H9 (cell line): ENCODE results near the gene PLCH2. TPM values are rescaled to one million over a fixed set of nuclear protein-coding genes. Genes with fewer than 3 reads are reported as not detected.

Source experiments
- DNase-seq: peaks from one replicate; pipeline ENCODE4 v3.0.0-alpha.2; 2017
- H2AFZ ChIP-seq: one replicate; pipeline ENCODE4 v1.6.1; 2013; ENCODE audit warnings: mild to moderate bottlenecking, low read length, control low read depth, moderate library complexity
- H2AK5ac ChIP-seq: 2 replicates; pipeline ENCODE4 v1.6.1; 2013; ENCODE audit warnings: low read length, control low read depth, mixed read lengths; ENCODE audit not compliant: insufficient read length
- H2BK120ac ChIP-seq: one replicate; pipeline ENCODE4 v1.6.1; 2013; ENCODE audit warnings: low read depth, mild to moderate bottlenecking, low read length, control low read depth, inconsistent platforms; ENCODE audit not compliant: poor library complexity, severe bottlenecking
- H2BK12ac ChIP-seq: 2 replicates; pipeline ENCODE4 v1.6.1; 2013; ENCODE audit warnings: low read length, control low read depth, mixed read lengths, low read depth; ENCODE audit not compliant: insufficient read length
- H2BK15ac ChIP-seq: 2 replicates; pipeline ENCODE4 v1.6.1; 2013; ENCODE audit warnings: low read depth, low read length, control low read depth
- H2BK20ac ChIP-seq: one replicate; pipeline ENCODE4 v1.6.1; 2013; ENCODE audit warnings: low read depth, mild to moderate bottlenecking, low read length, control low read depth, inconsistent platforms; ENCODE audit not compliant: poor library complexity, severe bottlenecking
- H2BK5ac ChIP-seq: 2 replicates; pipeline ENCODE4 v1.6.1; 2013; ENCODE audit warnings: low read length, control low read depth, mixed read lengths; ENCODE audit not compliant: insufficient read length
- H3K14ac ChIP-seq: 2 replicates; pipeline ENCODE4 v1.6.1; 2013; ENCODE audit warnings: low read length, control low read depth; ENCODE audit not compliant: insufficient read depth
- H3K18ac ChIP-seq: 2 replicates; pipeline ENCODE4 v1.6.1; 2013; ENCODE audit warnings: low read depth, mild to moderate bottlenecking, mixed read lengths, low read length, control low read depth; ENCODE audit not compliant: insufficient read length
- H3K23ac ChIP-seq: 2 replicates; pipeline ENCODE4 v1.6.1; 2013; ENCODE audit warnings: low read length, control low read depth, mixed read lengths, low read depth; ENCODE audit not compliant: insufficient read length
- H3K23me2 ChIP-seq: 2 replicates; pipeline ENCODE4 v1.6.1; 2013; ENCODE audit warnings: low read depth, mild to moderate bottlenecking, mixed read lengths, low read length, control low read depth; ENCODE audit not compliant: insufficient read length, poor library complexity, severe bottlenecking
- H3K27ac ChIP-seq: 2 replicates; pipeline ENCODE4 v1.5.1; 2013; ENCODE audit warnings: low read length, control low read depth, mixed read lengths, low read depth; ENCODE audit not compliant: insufficient read length
- H3K27me3 ChIP-seq: 2 replicates; pipeline ENCODE4 v1.6.1; 2013; ENCODE audit warnings: low read length, control low read depth, inconsistent platforms; ENCODE audit not compliant: insufficient read depth
- H3K4ac ChIP-seq: 2 replicates; pipeline ENCODE4 v1.6.1; 2013; ENCODE audit warnings: low read depth, mild to moderate bottlenecking, control low read depth, inconsistent platforms, low read length, moderate library complexity
- H3K4me1 ChIP-seq: 2 replicates; pipeline ENCODE4 v1.6.1; 2013; ENCODE audit warnings: low read length, control low read depth, inconsistent platforms; ENCODE audit not compliant: insufficient read depth
- H3K4me2 ChIP-seq: 2 replicates; pipeline ENCODE4 v1.6.1; 2013; ENCODE audit warnings: low read length, control low read depth, mixed read lengths; ENCODE audit not compliant: insufficient read length, insufficient read depth
- H3K56ac ChIP-seq: 2 replicates; pipeline ENCODE4 v1.6.1; 2013; ENCODE audit warnings: low read depth, mild to moderate bottlenecking, mixed read lengths, low read length, control low read depth; ENCODE audit not compliant: insufficient read length
- H3K79me1 ChIP-seq: 2 replicates; pipeline ENCODE4 v1.6.1; 2013; ENCODE audit warnings: low read depth, mild to moderate bottlenecking, moderate library complexity, low read length, control low read depth, inconsistent platforms; ENCODE audit not compliant: insufficient read depth, poor library complexity, severe bottlenecking
- H3K79me2 ChIP-seq: 2 replicates; pipeline ENCODE4 v1.6.1; 2013; ENCODE audit warnings: low read length, control low read depth, inconsistent platforms; ENCODE audit not compliant: insufficient read depth
- H3K9ac ChIP-seq: 2 replicates; pipeline ENCODE4 v1.6.1; 2013; ENCODE audit warnings: low read length, control low read depth, mixed read lengths; ENCODE audit not compliant: insufficient read length; ENCODE audit errors: extremely low read depth
- H3K9me3 ChIP-seq: one replicate; pipeline ENCODE4 v1.6.1; 2013; ENCODE audit warnings: low read depth, low read length, inconsistent platforms; ENCODE audit not compliant: control insufficient read depth
- H3T11ph ChIP-seq: one replicate; pipeline ENCODE4 v1.6.1; 2013; ENCODE audit warnings: mild to moderate bottlenecking, low read length, control low read depth, inconsistent platforms
- H4K20me1 ChIP-seq: one replicate; pipeline ENCODE4 v1.6.1; 2013; ENCODE audit not compliant: control insufficient read depth, insufficient read length, insufficient read depth
- H4K5ac ChIP-seq: 2 replicates; pipeline ENCODE4 v1.6.1; 2013; ENCODE audit warnings: low read depth, mild to moderate bottlenecking, mixed read lengths, low read length, control low read depth; ENCODE audit not compliant: insufficient read length
- H4K8ac ChIP-seq: replicated peaks from 2 replicates; pipeline ENCODE4 v1.6.1; 2013; ENCODE audit warnings: low read length, control low read depth, mixed read lengths, low read depth; ENCODE audit not compliant: insufficient read length
- H4K91ac ChIP-seq: 2 replicates; pipeline ENCODE4 v1.6.1; 2013; ENCODE audit warnings: low read depth, mild to moderate bottlenecking, moderate library complexity, mixed read lengths, low read length, control low read depth; ENCODE audit not compliant: insufficient read length
- H3K27ac Mint-ChIP-seq, 3 experiments: 2 replicates in 2 of 3; 3 replicates in 1 of 3; pipeline ENCODE4 v1.8.0; 2020 to 2021; ENCODE audit warnings: mixed read lengths in 3 of 3, mild to moderate bottlenecking in 1 of 3, moderate library complexity in 1 of 3
- H3K27me3 Mint-ChIP-seq: 2 replicates; pipeline ENCODE4 v1.8.0; 2021; ENCODE audit warnings: low read depth, mild to moderate bottlenecking, moderate library complexity, mixed read lengths
- H3K36me3 Mint-ChIP-seq, 3 experiments: 2 replicates in 2 of 3; 3 replicates in 1 of 3; pipeline ENCODE4 v1.8.0; 2020 to 2021; ENCODE audit warnings: low read depth in 3 of 3, mixed read lengths in 3 of 3; ENCODE audit not compliant: insufficient read depth in 1 of 3
- H3K4me1 Mint-ChIP-seq, 2 experiments: 2 replicates each; pipeline ENCODE4 v1.8.0; 2020; ENCODE audit warnings: mixed read lengths in 2 of 2
- H3K4me3 Mint-ChIP-seq, 2 experiments: 2 replicates in 1 of 2; 3 replicates in 1 of 2; pipeline ENCODE4 v1.8.0; 2020 to 2021; ENCODE audit warnings: mild to moderate bottlenecking in 2 of 2, mixed read lengths in 2 of 2, moderate library complexity in 1 of 2
- H3K9me3 Mint-ChIP-seq, 2 experiments: 2 replicates in 1 of 2; 3 replicates in 1 of 2; pipeline ENCODE4 v1.8.0; 2020; ENCODE audit warnings: mild to moderate bottlenecking in 2 of 2, mixed read lengths in 2 of 2, moderate library complexity in 1 of 2
- CTCF ChIP-seq: fragments of 200-600 bp; sonication (generic); conservative IDR thresholded peaks from 3 replicates; pipeline ENCODE4 v1.8.0; 2021; ENCODE audit warnings: antibody characterized with exemption, mild to moderate bottlenecking
- WGBS: extraction: QIAGEN DNeasy Blood & Tissue Kit; methylation state at CpG from one replicate; pipeline ENCODE4 v1.1.7; 2013; ENCODE audit warnings: missing lambda C conversion rate, low lambda C conversion rate, mixed read lengths; ENCODE audit not compliant: insufficient read length; ENCODE audit errors: extremely low coverage; 5-methylcytosine and 5-hydroxymethylcytosine counted together
- total RNA-seq: library from RNA; stranded (reverse); gene quantifications from 2 replicates; pipeline ENCODE4 v1.2.1, GENCODE V29; 2021

PLCH2 gene
- total RNA-seq, 1 experiment from 2014 or later: 0.09 TPM

GRCh38 chr1:2517966-2518365 lies 41.9 kb downstream of the PLCH2 start:
- H3K23me2 ChIP-seq: no peaks in the 10 kb centered on the region
- no peaks in the 10 kb centered on the region for H3K27me3 ChIP-seq
- Mint-ChIP-seq H3K27me3 (no peaks in the 10 kb centered on the region), H3K4me1 (no peaks in the 10 kb centered on the region), H3K9me3 (no peaks in the 10 kb centered on the region), H3K36me3 (peaks cover 31 to 53% (median 49%) of the 10 kb centered on the region in 3 experiments), H3K27ac (no peak overlapping the region), H3K4me3 (no peak overlapping the region)
- no CpG with 5 or more reads among the region's 17 CpGs for WGBS
- no peaks in the 10 kb centered on the region for H3K9me3 ChIP-seq
- no peaks in the 10 kb centered on the region for H3K79me1 ChIP-seq
- no peak overlapping the region for H2BK5ac ChIP-seq
- no peak overlapping the region for H3K56ac ChIP-seq
- no peak overlapping the region for H3K27ac ChIP-seq
- no peak overlapping the region for H4K5ac ChIP-seq
- DNase-seq: no peak
- H2AFZ ChIP-seq: no peak overlapping the region
- no peak overlapping the region for H3K14ac ChIP-seq
- no peak overlapping the region for H4K8ac ChIP-seq
- no peak overlapping the region for H3K9ac ChIP-seq
- no peak overlapping the region for H2BK120ac ChIP-seq
- TF ChIP-seq CTCF: no peak
- no peak overlapping the region for H2BK20ac ChIP-seq
- no peak overlapping the region for H2AK5ac ChIP-seq
- H2BK15ac ChIP-seq: no peak overlapping the region
- no peak overlapping the region for H3K23ac ChIP-seq
- no peak overlapping the region for H3K4me2 ChIP-seq
- H3K18ac ChIP-seq: no peak overlapping the region
- H3K4ac ChIP-seq: no peak overlapping the region
- peaks cover 4% of the 10 kb centered on the region; the same call in 1 of the 2 replicates for H3K79me2 ChIP-seq
- H4K91ac ChIP-seq: no peak overlapping the region
- no peak overlapping the region for H2BK12ac ChIP-seq
- H3K4me1 ChIP-seq: no peaks in the 10 kb centered on the region
- H3T11ph ChIP-seq: no peak overlapping the region
- H4K20me1 ChIP-seq: peaks cover 3% of the 10 kb centered on the region
